Smooth muscle cell (in vitro differentiated cells): ENCODE data around the gene RPAP2. TPM values are rescaled to one million over a fixed set of nuclear protein-coding genes. Genes with fewer than 3 reads are reported as not detected.

Source experiments
- DNase-seq: peaks from one replicate; lab custom pipeline; 2025; ENCODE audit not compliant: unreplicated experiment; lab: John Stamatoyannopoulos, UW
- H2AFZ ChIP-seq: fragments of 200-600 bp; sonication (generic); 2 replicates; pipeline ENCODE4 v1.6.0; 2016; ENCODE audit warnings: antibody characterized with exemption, low read depth, mild to moderate bottlenecking
- H3F3A ChIP-seq: fragments of 200-600 bp; sonication (generic); 2 replicates; pipeline ENCODE4 v1.6.0; 2017; ENCODE audit warnings: antibody characterized with exemption, low read depth
- H3K27ac ChIP-seq: fragments of 200-600 bp; sonication (generic); 2 replicates; pipeline ENCODE4 v1.5.1; 2016; ENCODE audit warnings: low read depth, mild to moderate bottlenecking
- H3K27me3 ChIP-seq: fragments of 200-600 bp; sonication (generic); 2 replicates; pipeline ENCODE4 v1.6.1; 2016; ENCODE audit warnings: low read depth, mild to moderate bottlenecking
- H3K36me3 ChIP-seq: fragments of 200-600 bp; sonication (generic); 2 replicates; pipeline ENCODE4 v1.5.1; 2016; ENCODE audit warnings: low read depth
- H3K4me1 ChIP-seq: fragments of 200-600 bp; sonication (generic); 2 replicates; pipeline ENCODE4 v1.5.1; 2016; ENCODE audit warnings: low read depth
- H3K4me2 ChIP-seq: fragments of 200-600 bp; sonication (generic); 2 replicates; pipeline ENCODE4 v1.6.0; 2016; ENCODE audit warnings: mild to moderate bottlenecking
- H3K4me3 ChIP-seq: fragments of 200-600 bp; sonication (generic); 2 replicates; pipeline ENCODE4 v1.5.1; 2016; ENCODE audit warnings: mild to moderate bottlenecking
- H3K79me2 ChIP-seq: fragments of 200-600 bp; sonication (generic); 2 replicates; pipeline ENCODE4 v1.6.0; 2016; ENCODE audit warnings: low read depth, mild to moderate bottlenecking
- H3K9ac ChIP-seq: fragments of 200-600 bp; sonication (generic); 2 replicates; pipeline ENCODE4 v1.6.0; 2016; ENCODE audit warnings: low read depth
- H3K9me3 ChIP-seq: fragments of 200-600 bp; sonication (generic); replicated peaks from 2 replicates; pipeline ENCODE4 v1.5.1; 2016; ENCODE audit warnings: low read depth
- H4K20me1 ChIP-seq: fragments of 200-600 bp; sonication (generic); 2 replicates; pipeline ENCODE4 v1.6.0; 2016; ENCODE audit warnings: low read depth
- CTCF ChIP-seq: fragments of 200-600 bp; sonication (generic); IDR thresholded peaks from 2 replicates; pipeline ENCODE4 v1.5.1; 2017; ENCODE audit warnings: borderline replicate concordance, mild to moderate bottlenecking, antibody characterized with exemption; ENCODE audit not compliant: insufficient read depth, poor library complexity, severe bottlenecking
- WGBS: methylation state at CpG from one replicate; pipeline ENCODE4 v1.1.7; 2016; ENCODE audit warnings: low lambda C conversion rate; 5-methylcytosine and 5-hydroxymethylcytosine counted together
- polyA plus RNA-seq: library from polyadenylated mRNA; unstranded; fragments of >200 nt; fragmentation: Nextera tagmentation; extraction: Ambion mirVana; gene quantifications from 2 replicates; pipeline ENCODE4 v1.2.1, GENCODE V29; 2016
- total RNA-seq: library from RNA; depleted of rRNA; stranded (reverse); fragments of >200 nt; gene quantifications from 2 replicates; pipeline ENCODE4 v1.2.3, GENCODE V29; 2014

The RPAP2 gene
- total and polyA plus RNA-seq, 2 experiments from 2014 or later, result 18.8 to 34.2 TPM

GRCh38 chr1:92333668-92334067 is 34.8 kb downstream of the RPAP2 start:
- Histone ChIP-seq H3F3A (no peaks in the 10 kb centered on the region), H3K27me3 (no peaks in the 10 kb centered on the region), H3K79me2 (no peaks in the 10 kb centered on the region), H3K4me3 (no peak overlapping the region), H3K36me3 (peaks cover 19% of the 10 kb centered on the region), H3K27ac (no peak overlapping the region), H3K4me1 (no peaks in the 10 kb centered on the region), H3K9ac (no peak overlapping the region), H3K4me2 (no peak overlapping the region), H4K20me1 (peaks cover 3% of the 10 kb centered on the region), H3K9me3 (no peaks in the 10 kb centered on the region), H2AFZ (no peak overlapping the region)
- TF ChIP-seq CTCF, result no peak
- 91% methylated on average over 3 of the region's 3 CpGs for WGBS
- no peak for DNase-seq

GRCh38 chr1:92340154-92340553 is 41.3 kb downstream of the RPAP2 start:
- no peak overlapping the region for H3K4me3 ChIP-seq
- DNase-seq, result no peak

DNA sequence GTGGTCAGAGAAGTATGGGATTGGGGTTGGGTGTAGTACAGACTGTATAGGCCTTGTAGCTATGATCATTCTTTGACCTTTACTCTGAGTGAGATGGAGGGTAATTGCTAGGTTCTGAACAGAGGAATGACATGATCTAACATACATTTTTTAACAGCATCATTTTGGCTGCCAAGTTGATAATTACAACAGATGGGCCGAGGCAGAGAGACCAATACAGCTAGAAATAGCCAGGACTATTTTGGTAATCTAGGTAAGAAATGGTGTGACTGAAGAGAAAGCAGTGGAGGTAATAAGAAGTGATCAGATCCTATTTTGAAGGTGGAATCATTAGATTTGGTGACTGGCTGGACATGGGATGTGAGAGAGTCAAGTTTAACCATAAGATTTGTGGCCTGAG is 43.5 kb downstream of the RPAP2 start:
- H3K36me3 ChIP-seq, result peaks cover 5% of the 10 kb centered on the region
- H3K4me1 ChIP-seq, result no peaks in the 10 kb centered on the region
- no peaks in the 10 kb centered on the region for H3F3A ChIP-seq
- H3K4me2 ChIP-seq, result no peak overlapping the region
- H3K27ac ChIP-seq, result no peak overlapping the region
- H3K27me3 ChIP-seq, result no peaks in the 10 kb centered on the region
- H2AFZ ChIP-seq, result no peak overlapping the region
- no peaks in the 10 kb centered on the region for H3K79me2 ChIP-seq
- DNase-seq, result no peak
- H3K9me3 ChIP-seq, result no peaks in the 10 kb centered on the region
- no peak for TF ChIP-seq CTCF
- 96% methylated on average over 1 of the region's 1 CpG for WGBS
- H3K4me3 ChIP-seq, result no peak overlapping the region
- no peak overlapping the region for H3K9ac ChIP-seq
- no peaks in the 10 kb centered on the region for H4K20me1 ChIP-seq

More at GRCh38 chr1:92340154-92340553, 41.3 kb downstream of the RPAP2 start:
- H3K27ac ChIP-seq, result no peak overlapping the region
- H3K79me2 ChIP-seq, result no peaks in the 10 kb centered on the region
- peaks cover 15% of the 10 kb centered on the region for H3K36me3 ChIP-seq
- 95% methylated on average over 1 of the region's 1 CpG for WGBS
- H2AFZ ChIP-seq, result no peak overlapping the region
- H3K4me1 ChIP-seq, result no peaks in the 10 kb centered on the region
- H3F3A ChIP-seq, result no peaks in the 10 kb centered on the region
- no peaks in the 10 kb centered on the region for H3K27me3 ChIP-seq
- no peak for TF ChIP-seq CTCF
- no peaks in the 10 kb centered on the region for H4K20me1 ChIP-seq
- H3K4me2 ChIP-seq, result no peak overlapping the region
- H3K9me3 ChIP-seq, result no peaks in the 10 kb centered on the region
- H3K9ac ChIP-seq, result no peak overlapping the region

GRCh38 chr1:92343061-92343460 is 44.2 kb downstream of the RPAP2 start:
- Histone ChIP-seq H3K4me1 (no peaks in the 10 kb centered on the region), H3K27ac (no peak overlapping the region), H3K79me2 (no peaks in the 10 kb centered on the region), H3K4me2 (no peak overlapping the region), H3K9me3 (no peaks in the 10 kb centered on the region), H3K9ac (no peak overlapping the region), H3K4me3 (no peak overlapping the region), H2AFZ (no peak overlapping the region), H3K36me3 (peaks cover 5% of the 10 kb centered on the region), H3F3A (no peaks in the 10 kb centered on the region), H4K20me1 (no peaks in the 10 kb centered on the region), H3K27me3 (no peaks in the 10 kb centered on the region)
- TF ChIP-seq CTCF, result no peak
- 94% methylated on average over 3 of the region's 3 CpGs for WGBS
- DNase-seq, result no peak
